GM18520 (cell line): Measurements from ENCODE around the gene MARCHF11.

ENCODE experiments used
- ATAC-seq: cut with Tn5 transposase; IDR thresholded peaks from one replicate; pipeline ENCODE4 v1.9.1; 2021; ENCODE audit not compliant: unreplicated experiment

MARCHF11 gene

DNA sequence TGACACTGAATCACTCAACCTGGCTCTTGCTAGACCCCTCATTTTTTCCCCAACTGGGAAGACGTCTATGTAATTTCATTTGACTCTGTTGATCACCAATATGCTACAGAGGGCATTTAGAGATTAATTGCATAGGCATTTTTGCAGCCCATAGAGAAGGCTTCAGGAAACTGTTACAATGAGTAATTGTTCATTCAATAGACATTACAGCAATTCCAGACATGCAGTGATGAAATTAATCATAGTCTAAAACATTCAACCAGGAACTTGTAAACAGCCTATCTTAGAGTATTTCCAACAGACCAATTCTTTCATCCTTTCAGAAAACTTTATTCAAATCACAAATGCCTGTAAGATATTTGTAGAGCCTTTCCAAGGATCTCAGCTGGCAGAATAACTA is 122.3 kb downstream of the MARCHF11 start:
- no peak for ATAC-seq

- ATAC-seq, result no peak
These were observed 128.3 kb downstream of the MARCHF11 start for GRCh38 chr5:16051246-16051755.

GRCh38 chr5:16050414-16050813 is 129.2 kb downstream of the MARCHF11 start:
- no peak for ATAC-seq

DNA sequence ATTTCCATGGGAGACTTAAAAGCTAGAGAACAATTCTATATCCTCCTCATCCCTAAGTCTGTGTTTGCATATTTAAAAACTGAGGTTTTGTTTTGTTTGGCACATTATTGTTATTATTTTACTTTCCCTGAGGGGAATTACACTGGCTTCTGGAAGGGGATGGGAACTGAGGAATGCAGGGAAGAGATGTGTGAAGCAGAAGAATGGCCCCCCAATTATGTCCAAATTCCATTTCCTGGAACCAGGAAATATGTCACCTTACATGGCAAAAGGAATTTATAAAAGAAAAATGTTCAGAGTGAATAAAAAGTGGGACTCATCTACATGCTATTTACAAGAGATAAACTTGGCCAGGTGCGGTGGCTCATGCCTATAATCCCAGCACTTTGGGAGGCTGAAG is 129.8 kb downstream of the MARCHF11 start:
- no peak for ATAC-seq

- no peak for ATAC-seq
These were observed 131.5 kb downstream of the MARCHF11 start for GRCh38 chr5:16048132-16048531.

- ATAC-seq, result no peak
These were observed 136.1 kb downstream of the MARCHF11 start for GRCh38 chr5:16043349-16043965.

- ATAC-seq, result no peak
These were observed 142.3 kb downstream of the MARCHF11 start for GRCh38 chr5:16037121-16037845.

- ATAC-seq, result no peak
These were observed 145.1 kb downstream of the MARCHF11 start for GRCh38 chr5:16034319-16035001.

DNA sequence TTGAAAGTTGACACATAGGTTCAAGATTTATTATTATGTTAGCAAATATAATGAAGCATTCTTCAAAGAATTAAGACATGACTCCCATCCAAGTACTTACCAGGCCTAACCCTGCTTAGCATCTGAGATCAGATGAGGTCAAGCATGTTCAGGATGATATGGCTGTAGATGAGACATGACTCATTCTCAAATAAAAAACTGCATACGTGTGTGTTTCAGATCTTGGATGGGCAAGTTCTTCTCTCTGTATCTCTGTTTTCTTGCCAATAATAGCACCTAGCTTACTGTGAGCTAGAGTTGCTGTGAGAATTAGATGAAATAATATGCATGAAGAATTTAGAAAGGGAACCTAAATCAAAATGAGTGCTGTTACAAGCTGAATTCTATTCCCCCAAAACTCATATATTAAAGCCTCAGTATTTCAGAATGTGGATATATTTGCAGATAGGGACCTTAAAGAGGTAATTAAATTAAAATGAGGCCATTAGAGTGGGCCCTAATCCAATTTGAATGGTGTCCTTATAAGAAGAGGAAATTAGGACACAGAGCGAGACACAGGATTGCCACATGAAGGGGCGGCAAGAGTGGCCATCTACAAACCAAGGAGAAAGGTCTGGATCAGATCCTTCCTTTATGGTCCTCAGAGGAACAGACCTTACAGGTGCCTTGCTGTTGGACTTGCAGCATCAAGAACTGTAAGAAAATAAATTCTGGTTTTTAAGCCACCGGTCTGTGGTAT is 146.2 kb downstream of the MARCHF11 start:
- no peak for ATAC-seq

DNA sequence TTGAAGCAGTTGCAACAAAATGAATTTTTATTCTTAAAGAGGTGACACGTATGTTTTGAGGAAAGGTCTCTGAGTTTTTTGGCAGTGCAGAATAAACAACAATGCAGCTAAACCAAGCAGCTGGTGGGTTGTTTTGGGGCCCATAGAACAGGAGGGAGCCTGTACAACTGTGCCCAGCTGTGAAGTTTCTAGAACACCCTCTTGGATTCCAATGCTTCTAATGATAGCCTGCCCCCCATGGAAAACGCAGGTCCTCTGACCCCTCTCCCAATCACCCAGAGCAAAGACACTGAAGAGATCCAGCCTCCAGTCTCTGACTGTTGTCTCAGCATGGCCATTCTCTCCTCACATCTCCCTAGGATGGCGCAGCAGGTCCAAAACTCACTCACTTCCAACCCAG is 150.9 kb downstream of the MARCHF11 start:
- no peak for ATAC-seq

- ATAC-seq, result no peak
These were observed 153.9 kb downstream of the MARCHF11 start for GRCh38 chr5:16025681-16026080.

GRCh38 chr5:16018970-16019369 is 160.6 kb downstream of the MARCHF11 start:
- no peak for ATAC-seq

DNA sequence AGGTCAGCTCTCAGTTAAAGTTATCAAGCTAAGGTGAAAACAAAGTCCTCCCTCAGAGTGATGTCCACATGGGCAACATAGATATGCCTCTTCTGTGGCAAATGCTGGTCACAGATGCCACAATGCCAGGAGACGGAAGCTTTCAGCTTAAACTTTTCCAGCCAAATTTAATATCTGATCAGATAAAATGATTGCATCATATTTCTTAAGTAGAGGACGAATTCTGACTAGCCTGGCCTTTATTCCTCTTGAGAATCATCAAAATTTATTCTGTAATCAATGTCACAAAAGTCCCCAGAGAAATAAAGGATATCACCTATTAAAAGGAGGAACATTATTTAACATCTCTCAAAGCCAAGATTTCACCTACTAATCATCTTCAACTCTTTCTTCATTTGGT is 161.9 kb downstream of the MARCHF11 start:
- no peak for ATAC-seq
